ENCODE data around the gene ARL6IP4.

DNA sequence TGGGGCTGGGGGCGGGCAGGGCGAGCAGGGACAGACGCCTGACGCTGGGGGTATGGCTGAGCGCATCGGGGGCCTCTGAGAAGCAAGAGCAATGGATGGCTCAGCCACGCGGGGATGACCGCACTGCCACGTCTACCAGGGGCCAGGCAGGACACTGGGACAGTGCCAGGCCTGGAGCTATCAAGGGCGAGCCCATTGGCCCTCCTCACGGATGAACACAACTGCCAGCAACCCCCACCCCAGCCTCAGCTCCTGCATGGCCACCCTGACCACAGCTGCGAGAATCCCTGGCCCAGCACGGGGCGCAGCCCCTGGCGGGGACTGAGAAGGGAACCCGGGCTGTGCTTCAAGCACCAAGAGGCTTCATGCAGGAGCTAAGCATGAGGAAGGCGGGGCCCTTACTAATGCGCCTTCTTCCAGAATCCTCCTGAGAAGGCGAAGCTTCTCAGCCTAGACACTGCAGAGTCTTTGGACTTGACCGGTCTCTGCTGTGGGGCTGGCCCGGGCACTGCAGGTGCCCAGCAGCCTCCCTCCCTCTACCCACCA lies 9.5 kb downstream of the ARL6IP4 start:
- TF ChIP-seq, protein P1, sequence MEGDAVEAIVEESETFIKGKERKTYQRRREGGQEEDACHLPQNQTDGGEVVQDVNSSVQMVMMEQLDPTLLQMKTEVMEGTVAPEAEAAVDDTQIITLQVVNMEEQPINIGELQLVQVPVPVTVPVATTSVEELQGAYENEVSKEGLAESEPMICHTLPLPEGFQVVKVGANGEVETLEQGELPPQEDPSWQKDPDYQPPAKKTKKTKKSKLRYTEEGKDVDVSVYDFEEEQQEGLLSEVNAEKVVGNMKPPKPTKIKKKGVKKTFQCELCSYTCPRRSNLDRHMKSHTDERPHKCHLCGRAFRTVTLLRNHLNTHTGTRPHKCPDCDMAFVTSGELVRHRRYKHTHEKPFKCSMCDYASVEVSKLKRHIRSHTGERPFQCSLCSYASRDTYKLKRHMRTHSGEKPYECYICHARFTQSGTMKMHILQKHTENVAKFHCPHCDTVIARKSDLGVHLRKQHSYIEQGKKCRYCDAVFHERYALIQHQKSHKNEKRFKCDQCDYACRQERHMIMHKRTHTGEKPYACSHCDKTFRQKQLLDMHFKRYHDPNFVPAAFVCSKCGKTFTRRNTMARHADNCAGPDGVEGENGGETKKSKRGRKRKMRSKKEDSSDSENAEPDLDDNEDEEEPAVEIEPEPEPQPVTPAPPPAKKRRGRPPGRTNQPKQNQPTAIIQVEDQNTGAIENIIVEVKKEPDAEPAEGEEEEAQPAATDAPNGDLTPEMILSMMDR (IDR thresholded peaks at IDR 0.05) = no peak
- TF ChIP-seq ZFX (IDR thresholded peaks at IDR 0.05; ENCODE audit: borderline replicate concordance) = no peak
